Esophagus muscularis mucosa (tissue), 4 donors: ENCODE measurements around the gene GRIP1. TPM values are rescaled to one million over a fixed set of nuclear protein-coding genes. Genes with fewer than 3 reads are reported as not detected.
A peak's percentile ranks its signal among the peaks of the same experiment; 100 is the strongest.
"Not testable (repeated sequence)": the region's sequence is repeated elsewhere in the genome, so short reads cannot be mapped to it uniquely, and the experiment has no call there.

Experiments
- DNase-seq: peaks from one replicate; pipeline ENCODE4 v3.0.0-alpha.2; 2017; ENCODE audit errors: extremely low spot score
- H3K27ac ChIP-seq, 4 donors: fragments of 200-600 bp; sonication (generic); replicated peaks in 1 of 4; 1 replicate in 3 of 4; 2 replicates in 1 of 4; pipeline ENCODE4 v1.5.1; 2016 to 2019; ENCODE audit warnings: mild to moderate bottlenecking in 1 of 4
- H3K27me3 ChIP-seq, 4 donors: fragments of 200-600 bp; sonication (generic); one replicate each; pipeline versions ENCODE4 v1.5.1 to v1.6.0; 2016 to 2019
- H3K36me3 ChIP-seq, 4 donors: fragments of 200-600 bp; sonication (generic); one replicate each; pipeline ENCODE4 v1.5.1; 2016 to 2019
- H3K4me1 ChIP-seq, 4 donors: fragments of 200-600 bp; sonication (generic); one replicate each; pipeline ENCODE4 v1.5.1; 2016 to 2019
- H3K4me3 ChIP-seq, 4 donors: fragments of 200-600 bp; sonication (generic); 1 replicate in 2 of 4; 2 replicates in 2 of 4; pipeline ENCODE4 v1.5.1; 2016 to 2019; ENCODE audit warnings: mild to moderate bottlenecking in 4 of 4, moderate library complexity in 1 of 4
- H3K9me3 ChIP-seq, 4 donors: fragments of 200-600 bp; sonication (generic); 1 replicate in 3 of 4; 2 replicates in 1 of 4; pipeline ENCODE4 v1.5.1; 2016 to 2019
- EP300 ChIP-seq: sonication (generic); formaldehyde crosslinking; IDR thresholded peaks from one replicate; pipeline ENCODE4 v1.6.1; 2017; ENCODE audit warnings: antibody characterized with exemption
- POLR2A ChIP-seq: fragments of 450-650 bp; IDR thresholded peaks from one replicate; pipeline ENCODE4 v1.6.1; 2017; ENCODE audit warnings: antibody characterized with exemption, moderate library complexity, mild to moderate bottlenecking, low read depth
- POLR2AphosphoS5 ChIP-seq, 2 donors: sonication (generic); formaldehyde crosslinking; IDR thresholded peaks; one replicate each; pipeline ENCODE4 v1.6.1; 2017; ENCODE audit warnings: antibody characterized with exemption in 2 of 2
- WGBS: methylation state at CpG from one replicate; pipeline ENCODE4 v1.1.5; 2018; 5-methylcytosine and 5-hydroxymethylcytosine counted together
- intact Hi-C: fragments of 100-400 bp; cut with DNase I; formaldehyde crosslinking; loops from one replicate; pipeline ENCODE4 v1.15.1; 2023
- total RNA-seq, 4 donors: library from RNA; depleted of rRNA; stranded (reverse); fragments of >200 nt; gene quantifications; one replicate each; pipeline versions ENCODE4 v1.1.0 to v1.2.1, GENCODE V29; 2016
- TF ChIP-seq, protein P1 (sequence below), 3 experiments: fragments of 200-600 bp in 2 of 3; fragments of 450-650 bp in 1 of 3; sonication (generic) in 2 of 3; IDR thresholded peaks; one replicate each; pipeline ENCODE4 v1.5.1; 2017 to 2019; ENCODE audit warnings: antibody characterized with exemption in 3 of 3, mild to moderate bottlenecking in 2 of 3, moderate library complexity in 1 of 3

The GRIP1 gene
- total RNA-seq, 4 donors from 2014 or later: 12.5 to 15.2 (median 13.6) TPM

DNA sequence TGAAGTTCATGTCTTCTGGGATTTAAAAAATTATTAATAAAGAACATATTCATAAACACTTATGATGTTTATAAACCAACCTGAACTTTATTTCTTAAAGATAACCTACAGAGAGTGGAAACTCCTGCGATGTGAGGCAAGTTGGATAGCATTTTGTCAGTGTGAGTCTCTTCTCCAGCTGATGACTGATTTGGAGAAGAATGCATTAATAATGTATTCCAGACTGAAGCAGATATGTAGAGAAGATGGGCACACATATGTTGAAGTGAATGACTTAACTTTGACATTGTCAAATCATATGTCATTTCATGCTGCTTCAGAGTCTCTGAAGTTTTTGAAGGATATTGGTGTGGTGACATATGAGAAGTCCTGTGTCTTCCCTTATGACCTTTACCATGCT, 369.3 kb downstream of the GRIP1 start:
- WGBS: 100% methylated on average over 1 of the region's 1 CpG
- TF ChIP-seq POLR2A (no peak), POLR2AphosphoS5 (IDR thresholded peaks at IDR 0.05) (no peak), EP300 (no peak)
- TF ChIP-seq, protein P1, sequence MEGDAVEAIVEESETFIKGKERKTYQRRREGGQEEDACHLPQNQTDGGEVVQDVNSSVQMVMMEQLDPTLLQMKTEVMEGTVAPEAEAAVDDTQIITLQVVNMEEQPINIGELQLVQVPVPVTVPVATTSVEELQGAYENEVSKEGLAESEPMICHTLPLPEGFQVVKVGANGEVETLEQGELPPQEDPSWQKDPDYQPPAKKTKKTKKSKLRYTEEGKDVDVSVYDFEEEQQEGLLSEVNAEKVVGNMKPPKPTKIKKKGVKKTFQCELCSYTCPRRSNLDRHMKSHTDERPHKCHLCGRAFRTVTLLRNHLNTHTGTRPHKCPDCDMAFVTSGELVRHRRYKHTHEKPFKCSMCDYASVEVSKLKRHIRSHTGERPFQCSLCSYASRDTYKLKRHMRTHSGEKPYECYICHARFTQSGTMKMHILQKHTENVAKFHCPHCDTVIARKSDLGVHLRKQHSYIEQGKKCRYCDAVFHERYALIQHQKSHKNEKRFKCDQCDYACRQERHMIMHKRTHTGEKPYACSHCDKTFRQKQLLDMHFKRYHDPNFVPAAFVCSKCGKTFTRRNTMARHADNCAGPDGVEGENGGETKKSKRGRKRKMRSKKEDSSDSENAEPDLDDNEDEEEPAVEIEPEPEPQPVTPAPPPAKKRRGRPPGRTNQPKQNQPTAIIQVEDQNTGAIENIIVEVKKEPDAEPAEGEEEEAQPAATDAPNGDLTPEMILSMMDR (IDR thresholded peaks at IDR 0.05): no peak
- intact Hi-C loops: loop anchor here (10.0 kb wide), 1 partner anchor 185 kb away; no protein-coding TSS in a partner anchor
- peaks cover 0 to 27% (median 10%) of the 10 kb centered on the region in 4 donors for H3K36me3 ChIP-seq
- H3K9me3 ChIP-seq: no peaks in the 10 kb centered on the region
- no peak overlapping the region for H3K27ac ChIP-seq
- no peaks in the 10 kb centered on the region for H3K27me3 ChIP-seq
- DNase-seq: no peak
- H3K4me3 ChIP-seq: no peak overlapping the region
- H3K4me1 ChIP-seq: peaks cover 0 to under 1% (median 0%) of the 10 kb centered on the region in 4 donors

- TF ChIP-seq EP300: no peak
- TF ChIP-seq POLR2A: no peak
- TF ChIP-seq, protein P1 (IDR thresholded peaks at IDR 0.05): no peak
- TF ChIP-seq POLR2AphosphoS5 (IDR thresholded peaks at IDR 0.05): no peak
- DNase-seq: no peak
- no peaks in the 10 kb centered on the region for H3K27me3 ChIP-seq
- no peak overlapping the region for H3K4me3 ChIP-seq
- H3K9me3 ChIP-seq: no peaks in the 10 kb centered on the region
- peak overlapping the region in 1 of 4 donors; percentile 86 for H3K27ac ChIP-seq
- H3K4me1 ChIP-seq: peaks cover 11 to 29% (median 20%) of the 10 kb centered on the region in 4 donors
- intact Hi-C loops: loop anchor here (10.0 kb wide), 1 partner anchor 180 kb away; no protein-coding TSS in a partner anchor
- peaks cover 0 to 8% (median 0%) of the 10 kb centered on the region in 4 donors for H3K36me3 ChIP-seq
- WGBS: 77% methylated on average over 6 of the region's 6 CpGs
These were observed 374.5 kb downstream of the GRIP1 start for GRCh38 chr12:66304296-66304900.

DNA sequence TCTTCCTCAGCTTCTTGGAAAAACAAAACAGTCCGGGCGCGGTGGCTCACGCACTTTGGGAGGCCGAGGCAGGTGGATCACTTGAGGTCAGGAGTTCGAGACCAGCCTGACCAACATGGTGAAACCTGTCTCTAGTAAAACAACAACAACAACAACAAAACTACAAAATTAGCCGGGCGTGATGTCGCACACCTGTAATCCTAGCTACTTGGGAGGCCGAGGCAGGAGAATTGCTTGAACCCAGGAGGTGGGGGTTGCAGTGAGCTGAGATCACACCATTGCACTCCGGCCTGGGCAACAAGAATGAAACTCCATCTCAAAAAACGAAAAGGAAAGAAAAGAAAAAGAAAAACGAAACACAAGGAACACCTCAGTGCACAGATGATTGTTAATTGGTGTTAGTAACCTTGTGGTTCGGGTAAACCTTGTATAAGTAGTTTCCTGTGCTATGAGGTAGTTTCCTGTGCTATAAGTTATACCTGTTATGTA, 375.5 kb downstream of the GRIP1 start:
- Histone ChIP-seq H3K27ac (peak overlapping the region in 2 of 4 donors; percentile 79 to 86), H3K4me3 (peak overlapping the region in 3 of 4 donors; percentile 62 to 86 (median 72)), H3K4me1 (peaks cover 11 to 29% (median 20%) of the 10 kb centered on the region in 4 donors)
- 81% methylated on average over 14 of the region's 14 CpGs for WGBS
- H3K36me3 ChIP-seq, DNase-seq, H3K9me3 ChIP-seq, H3K27me3 ChIP-seq: not testable (repeated sequence)
- intact Hi-C loops: loop anchor here (10.0 kb wide), 1 partner anchor 179 kb away; no protein-coding TSS in a partner anchor

DNA sequence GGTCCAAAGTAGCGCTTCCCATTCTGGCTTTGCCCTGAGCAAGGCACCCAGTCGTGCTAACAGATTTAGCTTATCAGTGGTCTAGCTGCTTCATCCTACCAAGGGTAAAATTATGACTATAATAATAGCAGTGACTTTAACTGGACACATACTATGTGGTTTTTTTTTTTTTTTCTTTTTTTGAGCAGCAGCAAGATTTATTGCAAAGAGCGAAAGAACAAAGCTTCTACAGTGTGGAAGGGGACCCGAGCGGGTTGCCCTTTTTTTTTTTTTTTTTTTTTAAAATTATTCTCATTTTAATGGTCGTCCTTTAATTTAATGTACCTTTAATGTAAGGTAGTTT, 376.1 kb downstream of the GRIP1 start:
- 14% methylated on average over 6 of the region's 6 CpGs for WGBS
- no peak for DNase-seq
- TF ChIP-seq POLR2AphosphoS5 (IDR thresholded peaks at IDR 0.05) (no peak), POLR2A (no peak), EP300 (no peak)
- TF ChIP-seq, protein P1 (IDR thresholded peaks at IDR 0.05): no peak

GRCh38 chr12:66301944-66302826, 376.7 kb downstream of the GRIP1 start, which contains the start of gene HELB:
TSS of gene HELB (plus strand) at chr12:66302493. CDS start at chr12:66302604, 111 bp downstream.
- Histone ChIP-seq H3K4me1 (peaks cover 11 to 29% (median 20%) of the 10 kb centered on the region in 4 donors), H3K9me3 (no peaks in the 10 kb centered on the region), H3K27me3 (no peaks in the 10 kb centered on the region), H3K36me3 (no peaks in the 10 kb centered on the region), H3K27ac (peak within 1 kb of the TSS; percentile 66 to 86 (median 80)), H3K4me3 (peak within 1 kb of the TSS; percentile 62 to 86 (median 76))
- intact Hi-C loops: loop anchor here (10.0 kb wide), 1 partner anchor 177 kb away; no protein-coding TSS in a partner anchor
- DNase-seq: peak; percentile 99
- TF ChIP-seq POLR2A (no peak), POLR2AphosphoS5 (IDR thresholded peaks at IDR 0.05) (peak; percentile 75 to 87)
- 1% methylated on average over 41 of the region's 45 CpGs for WGBS

More for the DNA sequence above, 376.1 kb downstream of the GRIP1 start:
- Histone ChIP-seq H3K27ac (peak overlapping the region; percentile 66 to 86 (median 80)), H3K4me3 (peak overlapping the region; percentile 62 to 86 (median 76)), H3K4me1 (peaks cover 11 to 29% (median 20%) of the 10 kb centered on the region in 4 donors), H3K9me3 (no peaks in the 10 kb centered on the region), H3K36me3 (no peaks in the 10 kb centered on the region), H3K27me3 (no peaks in the 10 kb centered on the region)
- intact Hi-C loops: loop anchor here (10.0 kb wide), 1 partner anchor 178 kb away; no protein-coding TSS in a partner anchor
